HepG2 (cell line): ENCODE data around the gene EYA3.

Experiments used
- CHD4 ChIP-seq: fragments of 200-600 bp; sonication (generic); IDR thresholded peaks from 2 replicates; pipeline ENCODE4 v1.7.0; 2017; ENCODE audit warnings: mild to moderate bottlenecking, low read length, borderline replicate concordance
- POLR2A ChIP-seq, 2 experiments: IDR thresholded peaks; 2 replicates each; pipeline ENCODE4 v1.6.1; 2011; ENCODE audit warnings: low read depth in 2 of 2, low read length in 2 of 2, mild to moderate bottlenecking in 1 of 2, moderate library complexity in 1 of 2; ENCODE audit not compliant: insufficient read depth in 1 of 2
- RAD51 ChIP-seq: fragments of 450-650 bp; IDR thresholded peaks from 2 replicates; pipeline ENCODE4 v1.6.1; 2016; ENCODE audit warnings: borderline replicate concordance
- SIN3A ChIP-seq: IDR thresholded peaks from 2 replicates; pipeline ENCODE4 v1.6.1; 2011; ENCODE audit warnings: low read depth, mild to moderate bottlenecking, control low read depth, low read length, borderline replicate concordance
- TBL1XR1 ChIP-seq: fragments of 150-350 bp; IDR thresholded peaks from 2 replicates; pipeline ENCODE4 v1.6.1; 2014; ENCODE audit warnings: borderline replicate concordance, low read length; ENCODE audit not compliant: partially characterized antibody
- TCF12 ChIP-seq, 2 experiments: fragments of 450-650 bp in 1 of 2; sonication (generic) in 1 of 2; formaldehyde crosslinking in 1 of 2; IDR thresholded peaks; 2 replicates each; pipeline versions ENCODE4 v1.6.1 to v1.8.0; 2017 to 2022; ENCODE audit warnings: antibody characterized with exemption in 1 of 2, mild to moderate bottlenecking in 1 of 2, missing genetic modification reagents in 1 of 2, moderate library complexity in 1 of 2
- ZNF274 ChIP-seq: sonication (generic); formaldehyde crosslinking; IDR thresholded peaks from 2 replicates; pipeline ENCODE4 v1.5.1; 2020; ENCODE audit warnings: mild to moderate bottlenecking, missing genetic modification reagents
- ZNF747 ChIP-seq: sonication (generic); formaldehyde crosslinking; IDR thresholded peaks from 2 replicates; pipeline ENCODE4 v1.8.1; 2023; ENCODE audit warnings: missing genetic modification reagents, mild to moderate bottlenecking, borderline replicate concordance
- TF ChIP-seq, protein P1 (sequence below): sonication (generic); formaldehyde crosslinking; IDR thresholded peaks from 2 replicates; pipeline ENCODE4 v1.8.0; 2023; ENCODE audit warnings: mild to moderate bottlenecking, missing genetic modification reagents

DNA sequence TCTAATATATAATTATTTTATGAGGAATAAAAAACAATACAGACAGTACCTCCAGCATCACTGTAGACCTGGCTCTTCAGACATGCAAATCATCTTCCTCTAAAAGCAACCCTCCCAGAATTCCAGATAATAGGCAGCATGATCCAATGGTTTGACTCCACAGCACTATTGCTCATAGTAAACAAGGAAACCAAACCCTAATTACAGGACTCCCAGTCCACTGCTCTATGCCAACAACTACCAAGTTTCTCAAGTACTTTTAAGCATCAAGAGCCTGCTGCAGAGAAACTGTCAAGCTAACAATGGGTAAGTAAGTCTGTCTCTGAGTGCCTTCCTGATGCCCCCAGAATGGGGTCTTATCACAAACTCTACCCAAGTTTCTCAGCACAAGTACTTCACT is 57.2 kb downstream of the EYA3 start:
- no peak for TF ChIP-seq ZNF274 (CRISPR knock-in tag)
- TF ChIP-seq TBL1XR1: no peak
- no peak for TF ChIP-seq SIN3A
- TF ChIP-seq, protein P1, sequence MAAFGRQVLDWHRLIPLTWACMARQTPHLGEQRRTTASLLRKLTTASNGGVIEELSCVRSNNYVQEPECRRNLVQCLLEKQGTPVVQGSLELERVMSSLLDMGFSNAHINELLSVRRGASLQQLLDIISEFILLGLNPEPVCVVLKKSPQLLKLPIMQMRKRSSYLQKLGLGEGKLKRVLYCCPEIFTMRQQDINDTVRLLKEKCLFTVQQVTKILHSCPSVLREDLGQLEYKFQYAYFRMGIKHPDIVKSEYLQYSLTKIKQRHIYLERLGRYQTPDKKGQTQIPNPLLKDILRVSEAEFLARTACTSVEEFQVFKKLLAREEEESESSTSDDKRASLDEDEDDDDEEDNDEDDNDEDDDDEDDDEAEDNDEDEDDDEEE (CRISPR knock-in tag): no peak
- no peak for TF ChIP-seq POLR2A (IDR thresholded peaks at IDR 0.05; ENCODE audit: insufficient read depth in 1 of 2, low read depth in 2 of 2, low read length in 2 of 2)
- no peak for TF ChIP-seq RAD51
- TF ChIP-seq CHD4: no peak
- TF ChIP-seq ZNF747: no peak
- TF ChIP-seq TCF12 (IDR thresholded peaks at IDR 0.05): no peak
- no peak for TF ChIP-seq TCF12 (CRISPR knock-in tag; IDR thresholded peaks at IDR 0.05)
